ENCODE data around the gene STAC3. TPM values are rescaled to one million over a fixed set of nuclear protein-coding genes. Genes with fewer than 3 reads are reported as not detected.

STAC3 gene
- total RNA-seq, 2 donors from 2014 or later, result 5.9 to 6.8 TPM

DNA sequence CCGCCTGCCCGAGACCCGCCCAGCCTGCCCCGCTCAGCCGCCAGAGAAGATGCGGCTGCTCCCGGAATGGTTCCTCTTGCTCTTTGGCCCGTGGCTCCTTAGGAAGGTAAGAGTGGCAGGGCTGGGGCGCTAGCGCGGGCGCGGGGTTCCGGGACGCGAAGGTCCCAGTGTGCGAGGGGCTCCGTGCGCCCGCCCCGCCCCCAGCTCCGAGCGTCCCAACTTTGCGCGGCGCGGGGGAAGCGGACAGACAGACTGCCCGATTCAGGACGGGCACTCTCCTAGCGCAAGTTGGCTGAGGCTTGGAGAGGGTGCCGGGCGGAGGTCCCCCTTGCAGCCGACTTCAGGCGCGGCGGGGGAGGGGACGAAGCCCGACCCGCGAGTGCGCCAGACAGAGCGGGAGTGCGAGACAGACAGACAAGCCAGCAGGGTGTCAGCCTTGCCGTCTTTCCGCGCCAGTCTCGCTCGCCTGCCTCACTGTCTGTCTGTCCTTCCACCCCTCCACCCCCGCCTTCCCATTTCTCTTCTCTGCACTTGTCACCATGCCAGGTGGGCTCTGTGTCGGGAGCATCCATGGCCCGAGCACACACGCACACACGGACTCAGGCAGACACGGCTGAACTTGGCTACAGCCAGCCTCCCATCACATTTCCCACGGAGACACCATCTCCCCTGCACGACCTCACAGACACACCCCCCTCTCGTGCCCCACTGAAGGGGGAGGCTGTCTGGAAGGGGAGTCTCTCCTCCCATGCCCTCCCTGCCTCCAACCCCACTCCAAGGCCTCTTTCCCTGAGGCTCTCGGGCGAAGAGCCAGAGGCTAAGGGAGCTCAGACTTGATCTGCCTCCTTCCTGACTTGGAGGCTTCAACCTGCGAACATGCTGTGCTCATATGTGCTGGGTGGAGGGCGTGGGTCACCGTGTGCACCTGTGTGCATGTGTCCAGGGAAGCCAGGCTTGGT lies 33.8 kb downstream of the STAC3 start:
- peak; percentile 76 for DNase-seq
- Histone ChIP-seq H3K4me3 (ENCODE audit: low read length) (peak overlapping the region; percentile 64), H3K9ac (ENCODE audit: extremely low read depth, low read length, poor library complexity, severe bottlenecking) (no peak overlapping the region), H3K27me3 (ENCODE audit: control insufficient read depth, insufficient read depth, low read length, poor library complexity, severe bottlenecking) (peaks cover 87% of the 10 kb centered on the region), H3K36me3 (ENCODE audit: control insufficient read depth, insufficient read depth, low read length) (no peaks in the 10 kb centered on the region), H3K9me3 (ENCODE audit: control insufficient read depth, low read length) (no peaks in the 10 kb centered on the region), H3K27ac (ENCODE audit: low read depth, low read length) (no peak overlapping the region), H3K4me1 (ENCODE audit: control insufficient read depth, insufficient read depth, low read length) (peaks cover 4% of the 10 kb centered on the region)
- H3K27ac Mint-ChIP-seq, result no peak overlapping the region
- no peaks in the 10 kb centered on the region for H3K9me3 Mint-ChIP-seq
- no peaks in the 10 kb centered on the region for H3K36me3 Mint-ChIP-seq (ENCODE audit: low read depth)
- peak overlapping the region; percentile 48 for H3K4me3 Mint-ChIP-seq
- peaks cover 83% of the 10 kb centered on the region for H3K27me3 Mint-ChIP-seq (ENCODE audit: insufficient read depth)
- H3K4me1 Mint-ChIP-seq, result peaks cover 47% of the 10 kb centered on the region
- TF ChIP-seq CTCF (conservative IDR thresholded peaks at IDR 0.05), result no peak
- WGBS, 2 experiments (ENCODE audit: insufficient coverage in 1 of 2, insufficient read length in 1 of 2), result 0 to 5% methylated on average over 4 to 63 of the region's 63 CpGs

DNA sequence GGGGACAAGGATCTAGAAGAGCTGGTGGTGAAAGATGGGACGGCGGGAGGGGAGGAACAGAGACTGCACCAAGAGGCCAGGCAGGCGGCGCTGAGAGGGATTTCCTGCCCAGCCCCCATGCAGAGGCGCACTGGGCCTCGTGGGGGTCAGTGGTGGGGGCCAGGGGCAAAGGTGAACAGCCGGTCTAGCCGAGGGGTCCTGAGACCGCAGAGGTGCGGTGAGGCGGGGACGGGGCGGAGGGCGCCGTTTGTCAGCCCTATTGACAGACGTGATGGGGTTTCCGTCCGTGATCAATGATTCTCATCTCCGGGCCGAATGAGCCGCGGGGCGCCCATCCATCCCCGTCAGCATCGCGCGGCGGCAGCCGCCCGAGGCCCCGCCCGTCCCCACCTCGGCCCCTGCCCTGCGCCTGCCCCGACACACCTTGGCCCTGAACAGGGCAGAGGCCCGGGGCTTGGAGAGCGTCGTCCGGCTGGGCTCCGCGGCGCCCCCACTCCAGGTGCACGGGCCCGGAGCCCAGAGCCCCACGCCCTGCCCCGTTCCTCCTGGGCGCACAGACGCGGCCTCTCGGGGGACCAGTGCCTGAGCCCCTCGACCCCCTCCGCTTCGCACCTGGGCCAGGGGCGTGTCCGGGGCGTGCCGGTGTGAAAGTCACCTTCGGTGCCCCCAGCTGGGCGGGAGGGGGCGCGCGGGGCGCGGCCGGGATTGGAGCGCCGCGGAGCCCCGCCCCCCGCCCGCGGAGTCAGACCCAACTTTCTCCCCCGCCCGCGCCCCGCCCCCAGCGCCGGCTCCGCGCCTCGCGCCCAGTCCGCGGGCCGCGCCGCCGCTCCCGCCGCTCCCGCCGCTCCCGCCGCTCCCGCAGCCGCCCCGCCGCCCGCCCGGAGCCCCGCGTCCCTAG lies 34.7 kb downstream of the STAC3 start, which contains the start of gene NXPH4:
Gene NXPH4, plus strand, starts transcription at position 781 of the 898 bp plus-strand sequence. CDS start 176 bp downstream, outside the sequence.
- peaks cover 4% of the 10 kb centered on the region for H3K4me1 ChIP-seq (ENCODE audit: control insufficient read depth, insufficient read depth, low read length)
- peaks cover 77% of the 10 kb centered on the region for H3K27me3 ChIP-seq (ENCODE audit: control insufficient read depth, insufficient read depth, low read length, poor library complexity, severe bottlenecking)
- 1% methylated on average over 11 to 94 of the region's 102 CpGs for WGBS, 2 experiments (ENCODE audit: insufficient coverage in 1 of 2, insufficient read length in 1 of 2)
- H3K27ac Mint-ChIP-seq, result no peak within 1 kb of the TSS
- H3K9me3 Mint-ChIP-seq, result no peaks in the 10 kb centered on the region
- peaks cover 3% of the 10 kb centered on the region for H3K36me3 Mint-ChIP-seq (ENCODE audit: low read depth)
- H3K27me3 Mint-ChIP-seq (ENCODE audit: insufficient read depth), result peaks cover 74% of the 10 kb centered on the region
- no peak within 1 kb of the TSS for H3K27ac ChIP-seq (ENCODE audit: low read depth, low read length)
- no peak for TF ChIP-seq CTCF (conservative IDR thresholded peaks at IDR 0.05)
- H3K4me1 Mint-ChIP-seq, result peaks cover 40% of the 10 kb centered on the region
- H3K9ac ChIP-seq (ENCODE audit: extremely low read depth, low read length, poor library complexity, severe bottlenecking), result no peak within 1 kb of the TSS
- peak; percentile 91 for DNase-seq
- peak within 1 kb of the TSS; percentile 64 for H3K4me3 ChIP-seq (ENCODE audit: low read length)
- no peaks in the 10 kb centered on the region for H3K9me3 ChIP-seq (ENCODE audit: control insufficient read depth, low read length)
- peak within 1 kb of the TSS; percentile 48 for H3K4me3 Mint-ChIP-seq
- no peaks in the 10 kb centered on the region for H3K36me3 ChIP-seq (ENCODE audit: control insufficient read depth, insufficient read depth, low read length)

- peak; percentile 79 for DNase-seq
- H3K36me3 ChIP-seq (ENCODE audit: control insufficient read depth, insufficient read depth, low read length), result no peaks in the 10 kb centered on the region
- no peak overlapping the region for H3K27ac ChIP-seq (ENCODE audit: low read depth, low read length)
- no peak overlapping the region for H3K4me3 ChIP-seq (ENCODE audit: low read length)
- Mint-ChIP-seq H3K4me3 (peak overlapping the region; percentile 29), H3K9me3 (no peaks in the 10 kb centered on the region), H3K27me3 (ENCODE audit: insufficient read depth) (peaks cover 68% of the 10 kb centered on the region), H3K27ac (no peak overlapping the region), H3K36me3 (ENCODE audit: low read depth) (peaks cover 3% of the 10 kb centered on the region), H3K4me1 (peaks cover 36% of the 10 kb centered on the region)
- WGBS, 2 experiments (ENCODE audit: insufficient coverage in 1 of 2, insufficient read length in 1 of 2), result 28 to 49% methylated on average over 3 to 7 of the region's 7 CpGs
- H3K9ac ChIP-seq (ENCODE audit: extremely low read depth, low read length, poor library complexity, severe bottlenecking), result no peak overlapping the region
- no peaks in the 10 kb centered on the region for H3K9me3 ChIP-seq (ENCODE audit: control insufficient read depth, low read length)
- peaks cover 71% of the 10 kb centered on the region for H3K27me3 ChIP-seq (ENCODE audit: control insufficient read depth, insufficient read depth, low read length, poor library complexity, severe bottlenecking)
- peaks cover 4% of the 10 kb centered on the region for H3K4me1 ChIP-seq (ENCODE audit: control insufficient read depth, insufficient read depth, low read length)
- TF ChIP-seq CTCF (conservative IDR thresholded peaks at IDR 0.05), result no peak
Observed at GRCh38 chr12:57215668-57216013, 35.3 kb downstream of the STAC3 start.
